Testis (tissue), 3 donors: Measurements from ENCODE around the gene RBM28. TPM values are rescaled to one million over a fixed set of nuclear protein-coding genes. Genes with fewer than 3 reads are reported as not detected.

Source experiments
- DNase-seq: peaks from one replicate; pipeline ENCODE4 v3.0.0-alpha.2; 2019
- H3K27ac ChIP-seq, 2 donors: fragments of 200-600 bp; sonication (generic); one replicate each; pipeline ENCODE4 v1.5.1; 2019
- H3K27me3 ChIP-seq: fragments of 200-600 bp; sonication (generic); one replicate; pipeline ENCODE4 v1.5.1; 2019
- H3K36me3 ChIP-seq: fragments of 200-600 bp; sonication (generic); one replicate; pipeline ENCODE4 v1.5.1; 2017; ENCODE audit warnings: low read depth; ENCODE audit errors: missing control alignments
- H3K4me1 ChIP-seq: fragments of 200-600 bp; sonication (generic); one replicate; pipeline ENCODE4 v1.5.1; 2019
- H3K4me3 ChIP-seq, 2 donors: fragments of 200-600 bp; sonication (generic); one replicate each; pipeline ENCODE4 v1.5.1; 2017 to 2019
- H3K9me3 ChIP-seq: fragments of 200-600 bp; sonication (generic); one replicate; pipeline ENCODE4 v1.5.1; 2017
- CTCF ChIP-seq, 3 experiments: fragments of 450-650 bp in 2 of 3; fragments of 200-600 bp in 1 of 3; sonication (generic) in 1 of 3; IDR thresholded peaks; one replicate each; pipeline ENCODE4 v1.5.1; 2016 to 2019; ENCODE audit warnings: antibody characterized with exemption in 3 of 3, mild to moderate bottlenecking in 2 of 3, moderate library complexity in 1 of 3
- POLR2A ChIP-seq: fragments of 450-650 bp; IDR thresholded peaks from one replicate; pipeline ENCODE4 v1.6.1; 2017; ENCODE audit warnings: antibody characterized with exemption, mild to moderate bottlenecking, moderate library complexity
- WGBS, 2 donors: methylation state at CpG; one replicate each; pipeline ENCODE4 v1.1.5; 2018; 5-methylcytosine and 5-hydroxymethylcytosine counted together
- intact Hi-C: fragments of 100-400 bp; cut with DNase I; formaldehyde crosslinking; loops from one replicate; pipeline ENCODE4 v1.15.1; 2023; ENCODE audit warnings: low total_unique reads
- polyA plus RNA-seq: library from polyadenylated mRNA; stranded (reverse); fragments of 350-450 nt; fragmentation: Illumina TruSeq; extraction: RNeasy Lipid Tissue Mini Kit (QIAGEN cat#74804); gene quantifications from one replicate; pipeline ENCODE4 v1.2.3, GENCODE V29; 2014; ENCODE audit warnings: low read depth, low replicate concordance; ENCODE audit not compliant: insufficient read depth
- total RNA-seq, 2 donors: library from RNA; depleted of rRNA; stranded (reverse); fragments of >200 nt; gene quantifications; one replicate each; pipeline ENCODE4 v1.2.3, GENCODE V29; 2016

The RBM28 gene
- total and polyA plus RNA-seq, 3 donors from 2014 or later: 25.7 to 58.3 (median 54.5) TPM

DNA sequence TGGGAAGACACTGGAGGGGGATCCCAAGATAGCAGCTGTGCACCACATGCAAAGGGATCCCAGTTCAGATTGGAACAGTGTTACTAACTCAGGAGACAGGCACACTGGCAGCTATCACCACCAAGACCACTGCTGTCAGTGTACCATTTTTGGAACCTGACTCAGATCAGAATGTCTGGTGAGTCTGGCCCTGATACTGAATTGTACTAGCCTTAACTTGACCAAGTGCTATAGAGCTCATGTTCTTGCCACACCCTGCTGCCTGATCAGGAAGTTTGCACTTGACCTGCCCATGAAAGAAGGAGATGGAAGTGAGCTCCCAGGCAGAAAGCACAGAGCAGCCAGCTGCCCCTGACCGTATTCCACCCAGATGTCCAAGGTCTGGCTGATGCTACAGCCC, 22.6 kb upstream of the RBM28 start:
- Histone ChIP-seq H3K27ac (no peak overlapping the region), H3K36me3 (no peaks in the 10 kb centered on the region), H3K4me1 (peaks cover 4% of the 10 kb centered on the region), H3K27me3 (no peaks in the 10 kb centered on the region), H3K4me3 (no peak overlapping the region), H3K9me3 (no peaks in the 10 kb centered on the region)
- intact Hi-C loops: no loop called here
- no peak for DNase-seq
- TF ChIP-seq POLR2A: no peak
- no peak for TF ChIP-seq CTCF (IDR thresholded peaks at IDR 0.05)
- 53 to 71% methylated on average over 1 of the region's 1 CpG for WGBS, 2 donors

GRCh38 chr7:128365432-128365831, 21.7 kb upstream of the RBM28 start:
- intact Hi-C loops: no loop called here
- Histone ChIP-seq H3K27ac (no peak overlapping the region), H3K27me3 (no peaks in the 10 kb centered on the region), H3K9me3 (no peaks in the 10 kb centered on the region), H3K4me3 (no peak overlapping the region), H3K4me1 (peaks cover 9% of the 10 kb centered on the region), H3K36me3 (no peaks in the 10 kb centered on the region)
- DNase-seq: no peak
- WGBS, 2 donors: 89% methylated on average over 2 of the region's 2 CpGs
- TF ChIP-seq POLR2A (no peak), CTCF (IDR thresholded peaks at IDR 0.05) (no peak)

DNA sequence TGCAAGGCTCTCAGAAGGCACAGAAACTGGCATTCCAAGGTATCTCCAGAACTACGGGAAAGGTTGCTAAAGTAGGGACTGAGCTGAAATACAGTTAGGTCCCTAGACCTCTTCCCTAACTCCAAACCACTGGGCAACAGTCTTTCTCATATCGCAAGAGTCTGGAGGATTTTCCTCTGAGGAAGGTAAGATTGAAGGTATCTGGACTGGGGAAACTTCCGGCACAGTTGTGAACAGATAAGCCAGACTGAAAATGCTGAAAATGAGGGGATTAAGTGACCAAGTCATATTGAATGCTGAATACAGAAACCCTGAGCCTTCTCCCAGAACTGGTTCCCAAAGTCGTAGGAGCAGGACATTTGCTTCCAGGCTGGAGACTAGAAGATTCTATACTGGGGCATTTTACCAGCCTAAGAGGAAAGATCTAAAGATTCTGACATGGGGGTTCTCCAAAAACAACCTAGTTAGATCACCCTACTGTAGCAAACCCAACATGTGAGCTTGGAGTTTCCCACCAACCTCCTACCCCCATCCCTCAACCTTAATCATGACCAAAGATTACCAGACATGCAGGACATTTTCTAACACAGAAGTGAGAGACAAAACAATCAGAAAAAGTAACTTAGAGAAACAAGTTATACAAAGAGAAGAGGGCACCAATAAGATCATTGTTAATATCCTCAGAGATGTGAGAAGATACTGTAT, 20.6 kb upstream of the RBM28 start:
- no peak for TF ChIP-seq POLR2A
- TF ChIP-seq CTCF (IDR thresholded peaks at IDR 0.05): no peak

DNA sequence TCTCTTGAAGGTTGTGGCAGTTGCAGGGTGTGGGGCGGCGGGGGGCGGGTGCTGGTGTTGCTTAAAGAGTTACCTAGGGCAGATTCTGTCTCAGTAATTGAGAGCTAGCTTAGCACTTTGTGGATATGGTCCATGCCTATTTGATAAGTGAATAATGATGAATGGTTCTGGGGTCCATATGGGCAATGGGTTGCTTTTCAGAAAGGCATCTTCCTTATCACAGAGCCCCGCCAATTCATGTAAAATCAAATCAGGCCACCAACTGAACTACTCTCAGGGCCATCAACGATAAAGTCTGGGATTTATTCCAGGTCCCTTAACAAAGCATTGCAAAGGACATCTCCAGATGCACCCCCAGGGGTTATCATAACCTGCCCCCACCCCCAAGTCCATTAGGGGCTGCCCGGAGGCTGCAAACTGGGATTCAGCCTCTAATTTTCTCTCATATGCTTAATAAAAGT, 19.6 kb upstream of the RBM28 start:
- intact Hi-C loops: no loop called here
- 82 to 85% methylated on average over 6 of the region's 6 CpGs for WGBS, 2 donors
- H3K27me3 ChIP-seq: no peaks in the 10 kb centered on the region

More for the DNA sequence above, 20.6 kb upstream of the RBM28 start:
- Histone ChIP-seq H3K9me3 (no peaks in the 10 kb centered on the region), H3K4me1 (peaks cover 12% of the 10 kb centered on the region), H3K4me3 (no peak overlapping the region), H3K27ac (no peak overlapping the region), H3K27me3 (no peaks in the 10 kb centered on the region), H3K36me3 (no peaks in the 10 kb centered on the region)
- 78 to 82% methylated on average over 4 of the region's 4 CpGs for WGBS, 2 donors
- intact Hi-C loops: no loop called here
- no peak for DNase-seq

More for the DNA sequence above, 19.6 kb upstream of the RBM28 start:
- no peak for DNase-seq
- H3K4me3 ChIP-seq: no peak overlapping the region
- H3K27ac ChIP-seq: no peak overlapping the region
- no peaks in the 10 kb centered on the region for H3K36me3 ChIP-seq
- TF ChIP-seq CTCF (IDR thresholded peaks at IDR 0.05): no peak
- TF ChIP-seq POLR2A: no peak
- no peaks in the 10 kb centered on the region for H3K9me3 ChIP-seq
- H3K4me1 ChIP-seq: peaks cover 12% of the 10 kb centered on the region
